Measurements from ENCODE around the gene RUFY4. TPM values are rescaled to one million over a fixed set of nuclear protein-coding genes. Genes with fewer than 3 reads are reported as not detected.

RUFY4 gene
- total and polyA plus RNA-seq, 2 of the 13 experiments (the other 11 are each of a cell fraction or from before 2014, with no cell fraction given) = not detected

DNA sequence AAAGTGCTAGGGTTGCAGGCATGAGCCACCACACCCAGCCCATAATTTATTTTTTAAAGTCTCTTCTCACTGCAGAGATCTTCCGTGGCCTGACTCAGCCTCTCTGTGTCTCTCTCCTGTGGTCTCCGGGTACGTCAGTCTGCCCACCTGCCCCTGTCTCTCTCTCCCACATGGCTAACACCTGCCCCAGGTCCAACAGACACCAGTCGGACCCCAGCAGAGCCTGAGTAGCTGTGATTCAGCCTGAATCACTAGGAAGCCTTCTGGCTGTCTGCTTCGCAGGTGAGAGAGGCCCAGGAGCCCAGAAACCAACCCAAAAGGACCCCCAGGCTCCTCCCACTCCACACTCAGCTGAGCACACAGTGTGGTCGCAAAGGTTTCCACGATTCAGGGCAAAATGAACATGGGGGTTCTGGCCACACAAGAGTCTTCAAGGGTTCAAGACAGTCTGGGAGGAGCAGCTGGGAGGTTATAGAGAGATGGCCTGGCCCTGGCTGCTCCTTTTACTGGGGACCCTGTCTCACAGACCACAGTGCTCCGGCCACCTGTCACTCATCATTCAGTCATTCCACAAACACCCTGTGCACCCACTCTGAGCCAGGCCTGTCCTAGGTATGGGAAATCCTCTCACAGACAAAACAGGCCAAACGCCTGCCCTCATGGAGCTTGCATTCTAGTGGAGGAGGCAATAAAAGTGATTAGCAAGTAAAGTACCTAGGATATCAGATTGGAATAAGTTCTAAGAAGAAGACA lies 8.6 kb downstream of the RUFY4 start (continued):
- TF ChIP-seq, protein P1, sequence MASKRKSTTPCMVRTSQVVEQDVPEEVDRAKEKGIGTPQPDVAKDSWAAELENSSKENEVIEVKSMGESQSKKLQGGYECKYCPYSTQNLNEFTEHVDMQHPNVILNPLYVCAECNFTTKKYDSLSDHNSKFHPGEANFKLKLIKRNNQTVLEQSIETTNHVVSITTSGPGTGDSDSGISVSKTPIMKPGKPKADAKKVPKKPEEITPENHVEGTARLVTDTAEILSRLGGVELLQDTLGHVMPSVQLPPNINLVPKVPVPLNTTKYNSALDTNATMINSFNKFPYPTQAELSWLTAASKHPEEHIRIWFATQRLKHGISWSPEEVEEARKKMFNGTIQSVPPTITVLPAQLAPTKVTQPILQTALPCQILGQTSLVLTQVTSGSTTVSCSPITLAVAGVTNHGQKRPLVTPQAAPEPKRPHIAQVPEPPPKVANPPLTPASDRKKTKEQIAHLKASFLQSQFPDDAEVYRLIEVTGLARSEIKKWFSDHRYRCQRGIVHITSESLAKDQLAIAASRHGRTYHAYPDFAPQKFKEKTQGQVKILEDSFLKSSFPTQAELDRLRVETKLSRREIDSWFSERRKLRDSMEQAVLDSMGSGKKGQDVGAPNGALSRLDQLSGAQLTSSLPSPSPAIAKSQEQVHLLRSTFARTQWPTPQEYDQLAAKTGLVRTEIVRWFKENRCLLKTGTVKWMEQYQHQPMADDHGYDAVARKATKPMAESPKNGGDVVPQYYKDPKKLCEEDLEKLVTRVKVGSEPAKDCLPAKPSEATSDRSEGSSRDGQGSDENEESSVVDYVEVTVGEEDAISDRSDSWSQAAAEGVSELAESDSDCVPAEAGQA (IDR thresholded peaks at IDR 0.05; ENCODE audit: low read depth) = no peak
- TF ChIP-seq, protein P1 (CRISPR knock-in tag; IDR thresholded peaks at IDR 0.05; ENCODE audit: borderline replicate concordance) = no peak
- TF ChIP-seq ZNF619 (CRISPR knock-in tag; IDR thresholded peaks at IDR 0.05) = no peak
- TF ChIP-seq, protein P2, sequence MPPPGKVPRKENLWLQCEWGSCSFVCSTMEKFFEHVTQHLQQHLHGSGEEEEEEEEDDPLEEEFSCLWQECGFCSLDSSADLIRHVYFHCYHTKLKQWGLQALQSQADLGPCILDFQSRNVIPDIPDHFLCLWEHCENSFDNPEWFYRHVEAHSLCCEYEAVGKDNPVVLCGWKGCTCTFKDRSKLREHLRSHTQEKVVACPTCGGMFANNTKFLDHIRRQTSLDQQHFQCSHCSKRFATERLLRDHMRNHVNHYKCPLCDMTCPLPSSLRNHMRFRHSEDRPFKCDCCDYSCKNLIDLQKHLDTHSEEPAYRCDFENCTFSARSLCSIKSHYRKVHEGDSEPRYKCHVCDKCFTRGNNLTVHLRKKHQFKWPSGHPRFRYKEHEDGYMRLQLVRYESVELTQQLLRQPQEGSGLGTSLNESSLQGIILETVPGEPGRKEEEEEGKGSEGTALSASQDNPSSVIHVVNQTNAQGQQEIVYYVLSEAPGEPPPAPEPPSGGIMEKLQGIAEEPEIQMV (CRISPR knock-in tag; IDR thresholded peaks at IDR 0.05; ENCODE audit: low read depth) = no peak
